Sigmoid colon (tissue), 4 donors: Measurements from ENCODE around the gene C10orf105.

Experiments
- EP300 ChIP-seq, 4 donors: sonication (generic); formaldehyde crosslinking; IDR thresholded peaks; one replicate each; pipeline ENCODE4 v1.6.1; 2017; ENCODE audit warnings: antibody characterized with exemption in 4 of 4
- TF ChIP-seq, protein P1 (sequence below), 4 experiments: fragments of 450-650 bp in 3 of 4; fragments of 200-600 bp in 1 of 4; IDR thresholded peaks; one replicate each; pipeline ENCODE4 v1.5.1; 2016 to 2019; ENCODE audit warnings: antibody characterized with exemption in 4 of 4, mild to moderate bottlenecking in 3 of 4, moderate library complexity in 2 of 4

DNA sequence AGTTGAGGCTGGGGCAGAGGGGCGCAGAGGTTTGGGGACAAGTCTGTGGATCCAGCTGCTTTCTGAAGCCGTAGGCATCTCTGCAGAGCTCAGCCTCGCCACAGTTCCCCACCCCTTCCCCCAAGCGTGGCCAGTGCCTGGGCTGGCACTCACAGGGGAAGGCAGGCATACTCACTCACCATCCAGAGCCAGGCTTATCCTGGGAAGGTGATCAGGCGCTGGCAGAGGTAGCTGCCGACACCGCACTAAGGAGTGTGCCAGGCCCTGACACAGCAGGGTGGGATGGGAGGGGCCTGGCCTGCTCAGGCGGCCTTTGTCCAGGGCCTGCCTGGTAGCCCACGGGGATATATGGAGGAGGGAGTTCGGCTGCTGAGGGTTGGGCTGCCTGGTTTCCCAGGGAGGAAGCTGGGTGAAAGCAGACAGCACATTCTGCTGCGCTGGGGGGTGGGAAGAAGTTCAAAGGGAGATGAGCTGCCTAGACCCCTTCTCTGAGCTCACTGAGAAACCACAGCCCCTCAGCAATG, 37.9 kb upstream of the C10orf105 start:
- TF ChIP-seq, protein P1, sequence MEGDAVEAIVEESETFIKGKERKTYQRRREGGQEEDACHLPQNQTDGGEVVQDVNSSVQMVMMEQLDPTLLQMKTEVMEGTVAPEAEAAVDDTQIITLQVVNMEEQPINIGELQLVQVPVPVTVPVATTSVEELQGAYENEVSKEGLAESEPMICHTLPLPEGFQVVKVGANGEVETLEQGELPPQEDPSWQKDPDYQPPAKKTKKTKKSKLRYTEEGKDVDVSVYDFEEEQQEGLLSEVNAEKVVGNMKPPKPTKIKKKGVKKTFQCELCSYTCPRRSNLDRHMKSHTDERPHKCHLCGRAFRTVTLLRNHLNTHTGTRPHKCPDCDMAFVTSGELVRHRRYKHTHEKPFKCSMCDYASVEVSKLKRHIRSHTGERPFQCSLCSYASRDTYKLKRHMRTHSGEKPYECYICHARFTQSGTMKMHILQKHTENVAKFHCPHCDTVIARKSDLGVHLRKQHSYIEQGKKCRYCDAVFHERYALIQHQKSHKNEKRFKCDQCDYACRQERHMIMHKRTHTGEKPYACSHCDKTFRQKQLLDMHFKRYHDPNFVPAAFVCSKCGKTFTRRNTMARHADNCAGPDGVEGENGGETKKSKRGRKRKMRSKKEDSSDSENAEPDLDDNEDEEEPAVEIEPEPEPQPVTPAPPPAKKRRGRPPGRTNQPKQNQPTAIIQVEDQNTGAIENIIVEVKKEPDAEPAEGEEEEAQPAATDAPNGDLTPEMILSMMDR (IDR thresholded peaks at IDR 0.05): no peak
- no peak for TF ChIP-seq EP300 (IDR thresholded peaks at IDR 0.05)
